ENCODE data around the gene GBX1. TPM values are rescaled to one million over a fixed set of nuclear protein-coding genes. Genes with fewer than 3 reads are reported as not detected.

GBX1 gene
- total RNA-seq, 2 donors from 2014 or later = not detected

- Histone ChIP-seq H3K4me3 (no peak overlapping the region), H3K4me1 (ENCODE audit: control insufficient read depth in 1 of 2, low read depth in 2 of 2) (no peaks in the 10 kb centered on the region), H3K9me3 (no peaks in the 10 kb centered on the region), H3K36me3 (peaks cover 62% of the 10 kb centered on the region), H3K27ac (no peak overlapping the region), H3K27me3 (replicated peaks; ENCODE audit: insufficient read depth) (no peaks in the 10 kb centered on the region)
- TF ChIP-seq CTCF (IDR thresholded peaks at IDR 0.05) = no peak
- ATAC-seq (ENCODE audit: insufficient number of reproducible peaks, low FRiP score, low read depth) (no peak), DNase-seq (ENCODE audit: low spot score) (no peak)
Observed at GRCh38 chr7:151131592-151132293, 35.8 kb downstream of the GBX1 start.

GRCh38 chr7:151131224-151131591 lies 36.3 kb downstream of the GBX1 start:
- TF ChIP-seq CTCF (IDR thresholded peaks at IDR 0.05) = no peak
- no peak for DNase-seq (ENCODE audit: low spot score)
- ATAC-seq (ENCODE audit: insufficient number of reproducible peaks, low FRiP score, low read depth) = no peak
- H3K9me3 ChIP-seq = no peaks in the 10 kb centered on the region
- no peak overlapping the region for H3K4me3 ChIP-seq
- H3K27me3 ChIP-seq (replicated peaks; ENCODE audit: insufficient read depth) = no peaks in the 10 kb centered on the region
- H3K36me3 ChIP-seq = peaks cover 58% of the 10 kb centered on the region
- no peaks in the 10 kb centered on the region for H3K4me1 ChIP-seq (ENCODE audit: control insufficient read depth in 1 of 2, low read depth in 2 of 2)
- H3K27ac ChIP-seq = no peak overlapping the region

DNA sequence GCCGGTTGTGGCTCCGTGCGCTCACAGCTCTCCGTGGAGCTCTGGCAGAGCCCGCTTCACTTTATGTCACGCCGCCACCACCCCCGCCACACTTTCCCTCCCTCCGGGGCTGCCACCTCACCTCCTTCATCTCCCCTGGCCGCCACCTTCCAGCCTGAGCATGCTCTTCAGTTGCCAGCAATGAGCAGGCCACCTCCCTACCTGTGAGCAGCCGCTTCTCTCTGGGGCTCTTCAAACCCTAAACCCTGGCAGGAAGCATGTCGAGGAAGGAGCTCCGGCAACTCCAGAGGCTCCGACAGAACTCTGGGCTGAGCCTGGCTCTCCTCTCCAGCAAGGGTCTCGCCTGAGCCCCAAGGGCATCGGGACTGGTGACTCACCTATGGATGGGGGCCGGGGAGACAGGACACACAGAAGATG lies 36.7 kb downstream of the GBX1 start:
- Histone ChIP-seq H3K9me3 (no peaks in the 10 kb centered on the region), H3K27ac (no peak overlapping the region), H3K36me3 (peaks cover 54% of the 10 kb centered on the region), H3K4me3 (no peak overlapping the region), H3K4me1 (ENCODE audit: control insufficient read depth in 1 of 2, low read depth in 2 of 2) (peaks cover 0 to under 1% of the 10 kb centered on the region in 2 donors), H3K27me3 (replicated peaks; ENCODE audit: insufficient read depth) (no peaks in the 10 kb centered on the region)
- ATAC-seq (ENCODE audit: insufficient number of reproducible peaks, low FRiP score, low read depth) = no peak
- no peak for TF ChIP-seq CTCF (IDR thresholded peaks at IDR 0.05)
- DNase-seq (ENCODE audit: low spot score) = no peak

DNA sequence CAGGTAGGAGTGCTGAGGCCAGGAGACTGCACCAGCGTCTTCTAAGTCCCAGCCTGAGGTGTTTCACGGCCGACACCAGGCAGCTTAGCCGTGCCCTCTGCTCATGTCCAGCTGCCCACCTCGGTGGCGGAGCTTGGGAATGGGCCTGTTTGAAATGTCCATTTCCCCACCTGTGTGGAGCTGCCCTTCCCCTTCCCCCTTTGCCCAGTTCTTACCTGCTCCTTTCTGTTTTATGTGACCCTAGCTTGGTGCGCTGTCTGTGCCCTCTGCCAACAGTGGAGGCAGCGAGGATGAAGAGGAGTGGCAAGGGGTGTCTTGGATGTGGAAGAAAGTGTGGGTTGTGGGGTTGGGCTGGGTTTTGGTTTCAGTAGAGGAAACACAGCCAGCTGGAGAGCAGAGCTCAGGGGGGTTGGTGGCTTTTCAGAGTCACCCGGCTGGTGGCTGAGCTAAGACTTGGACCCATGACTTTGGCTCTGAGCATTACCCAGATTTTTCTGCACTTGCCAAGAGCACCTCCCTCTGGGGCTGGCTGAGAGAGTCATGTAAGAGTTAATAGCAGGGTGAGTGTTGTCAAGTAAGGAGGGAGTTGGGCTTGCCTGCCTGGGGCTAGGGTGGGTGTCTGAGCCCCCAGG lies 37.4 kb downstream of the GBX1 start:
- Histone ChIP-seq H3K4me3 (no peak overlapping the region), H3K36me3 (peaks cover 47% of the 10 kb centered on the region), H3K27me3 (replicated peaks; ENCODE audit: insufficient read depth) (no peaks in the 10 kb centered on the region), H3K27ac (no peak overlapping the region), H3K9me3 (no peaks in the 10 kb centered on the region), H3K4me1 (ENCODE audit: control insufficient read depth in 1 of 2, low read depth in 2 of 2) (peaks cover 0 to 7% of the 10 kb centered on the region in 2 donors)
- ATAC-seq (ENCODE audit: insufficient number of reproducible peaks, low FRiP score, low read depth) = no peak
- TF ChIP-seq CTCF (IDR thresholded peaks at IDR 0.05) = no peak
- DNase-seq (ENCODE audit: low spot score) = no peak

GRCh38 chr7:151129117-151129959 lies 38.2 kb downstream of the GBX1 start:
- ATAC-seq (ENCODE audit: insufficient number of reproducible peaks, low FRiP score, low read depth) (no peak), DNase-seq (ENCODE audit: low spot score) (no peak)
- peaks cover 0 to 8% of the 10 kb centered on the region in 2 donors for H3K4me1 ChIP-seq (ENCODE audit: control insufficient read depth in 1 of 2, low read depth in 2 of 2)
- TF ChIP-seq CTCF (IDR thresholded peaks at IDR 0.05) = no peak
- no peaks in the 10 kb centered on the region for H3K27me3 ChIP-seq (replicated peaks; ENCODE audit: insufficient read depth)
- H3K4me3 ChIP-seq = no peak overlapping the region
- no peaks in the 10 kb centered on the region for H3K9me3 ChIP-seq
- no peak overlapping the region for H3K27ac ChIP-seq
- peaks cover 40% of the 10 kb centered on the region for H3K36me3 ChIP-seq

Measured in thoracic aorta (tissue), 2 donors.